Measurements from ENCODE around the gene CMTM8.

The CMTM8 gene

GRCh38 chr3:32236377-32236776 lies 2.1 kb upstream of the CMTM8 start:
- no peak for DNase-seq

- no peak for DNase-seq
Observed at GRCh38 chr3:32237670-32238452, 619 bp upstream of the CMTM8 start.

GRCh38 chr3:32239307-32240158 lies 1.1 kb downstream of the CMTM8 start:
- no peak for DNase-seq

GRCh38 chr3:32240159-32240545 lies 1.7 kb downstream of the CMTM8 start:
- DNase-seq, result no peak

- DNase-seq, result no peak
Observed at GRCh38 chr3:32241100-32241499, 2.6 kb downstream of the CMTM8 start.

GRCh38 chr3:32243519-32243918 lies 5.0 kb downstream of the CMTM8 start:
- no peak for DNase-seq

- no peak for DNase-seq
Observed at GRCh38 chr3:32245200-32245599, 6.7 kb downstream of the CMTM8 start.

GRCh38 chr3:32246079-32246675 lies 7.7 kb downstream of the CMTM8 start:
- DNase-seq, result no peak

GRCh38 chr3:32249184-32249782 lies 10.8 kb downstream of the CMTM8 start:
- no peak for DNase-seq

GRCh38 chr3:32254268-32254667 lies 15.8 kb downstream of the CMTM8 start:
- no peak for DNase-seq

- no peak for DNase-seq
Observed at GRCh38 chr3:32255345-32255744, 16.9 kb downstream of the CMTM8 start.

GRCh38 chr3:32256206-32256605 lies 17.7 kb downstream of the CMTM8 start:
- no peak for DNase-seq

- no peak for DNase-seq
Observed at GRCh38 chr3:32257042-32257441, 18.6 kb downstream of the CMTM8 start.

GRCh38 chr3:32257641-32258438 lies 19.4 kb downstream of the CMTM8 start:
- no peak for DNase-seq

GRCh38 chr3:32258869-32259268 lies 20.4 kb downstream of the CMTM8 start:
- no peak for DNase-seq

GRCh38 chr3:32261545-32261944 lies 23.1 kb downstream of the CMTM8 start:
- no peak for DNase-seq

- DNase-seq, result no peak
Observed at GRCh38 chr3:32262201-32262600, 23.7 kb downstream of the CMTM8 start.

GRCh38 chr3:32274306-32274705 lies 35.8 kb downstream of the CMTM8 start:
- no peak for DNase-seq

GRCh38 chr3:32275506-32275905 lies 37.0 kb downstream of the CMTM8 start:
- DNase-seq, result no peak

- no peak for DNase-seq
Observed at GRCh38 chr3:32276279-32276841, 37.9 kb downstream of the CMTM8 start.

- no peak for DNase-seq
Observed at GRCh38 chr3:32278714-32279113, 40.2 kb downstream of the CMTM8 start.

- DNase-seq, result no peak
Observed at GRCh38 chr3:32280262-32280910, 41.9 kb downstream of the CMTM8 start.

All from NCI-H2107 (cell line).